Measurements from ENCODE around the gene LRRC74A. TPM values are rescaled to one million over a fixed set of nuclear protein-coding genes. Genes with fewer than 3 reads are reported as not detected.
"Not testable (repeated sequence)": the region's sequence is repeated elsewhere in the genome, so short reads cannot be mapped to it uniquely, and the experiment has no call there.

Gene LRRC74A
- total RNA-seq, 1 donor from 2014 or later: not detected

- intact Hi-C loops (cut with micrococcal nuclease): loop anchor here (10.0 kb wide), 1 partner anchor 439 kb away; no protein-coding TSS in a partner anchor
- ATAC-seq (peak; percentile 90), DNase-seq (peak; percentile 61)
These were observed 49.9 kb downstream of the LRRC74A start for GRCh38 chr14:76876076-76876475.

DNA sequence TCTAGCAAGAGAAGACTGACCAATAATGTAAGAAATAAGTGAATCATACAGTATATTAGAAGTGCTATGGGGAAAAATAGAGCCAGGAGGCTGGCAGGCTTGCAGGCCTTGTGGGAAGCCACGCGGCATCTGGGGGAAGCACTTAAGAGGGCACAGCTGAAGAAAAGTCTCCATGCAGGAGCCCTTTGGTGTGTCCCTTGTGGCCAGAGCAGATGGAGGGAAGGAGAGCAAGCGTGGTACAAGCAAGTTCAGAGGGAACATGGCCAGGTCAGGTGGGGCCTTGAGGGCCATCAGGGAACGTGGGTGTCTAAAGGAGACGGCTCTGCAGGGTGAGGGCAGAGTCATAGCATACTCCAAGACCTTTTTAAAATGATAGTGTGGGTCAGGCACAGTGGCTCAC, 51.7 kb downstream of the LRRC74A start:
- no peak for ATAC-seq
- DNase-seq: no peak
- intact Hi-C loops (cut with micrococcal nuclease): loop anchor here (10.0 kb wide), 1 partner anchor 437 kb away; no protein-coding TSS in a partner anchor

- ATAC-seq: no peak
- no peak for DNase-seq
- intact Hi-C loops (cut with micrococcal nuclease): no loop called here
These were observed 54.2 kb downstream of the LRRC74A start for GRCh38 chr14:76880449-76880848.

GRCh38 chr14:76881348-76881747, 55.1 kb downstream of the LRRC74A start:
- ATAC-seq (no peak), DNase-seq (no peak)
- intact Hi-C loops (cut with micrococcal nuclease): no loop called here

- ATAC-seq: peak; percentile 50
- intact Hi-C loops (cut with micrococcal nuclease): no loop called here
- DNase-seq: peak; percentile 45
These were observed 56.4 kb downstream of the LRRC74A start for GRCh38 chr14:76882651-76883050.

DNA sequence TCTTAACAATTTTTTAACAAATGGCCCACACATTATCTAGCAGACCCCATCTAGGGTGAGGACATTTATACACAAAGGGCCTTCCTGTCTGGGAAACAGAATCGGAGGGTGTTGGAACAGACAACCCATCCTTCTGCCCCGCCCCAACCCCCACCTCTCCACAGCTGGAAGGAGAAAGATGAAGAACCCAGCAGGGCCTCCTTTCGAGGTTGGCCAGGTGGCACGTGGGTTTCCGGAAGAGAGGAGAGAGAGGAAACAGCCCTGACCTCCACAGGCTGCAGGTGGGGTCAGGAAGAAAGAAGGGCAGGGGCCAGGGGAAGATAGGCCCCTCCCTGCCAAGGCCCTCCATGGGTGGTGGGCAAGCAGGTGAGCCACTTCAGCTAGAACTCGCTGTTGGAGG, 57.2 kb downstream of the LRRC74A start:
- intact Hi-C loops (cut with micrococcal nuclease): no loop called here

GRCh38 chr14:76884394-76884793, 58.2 kb downstream of the LRRC74A start:
- no peak for DNase-seq
- ATAC-seq: no peak
- intact Hi-C loops (cut with micrococcal nuclease): no loop called here

More for the DNA sequence above, 57.2 kb downstream of the LRRC74A start:
- DNase-seq (no peak), ATAC-seq (no peak)

DNA sequence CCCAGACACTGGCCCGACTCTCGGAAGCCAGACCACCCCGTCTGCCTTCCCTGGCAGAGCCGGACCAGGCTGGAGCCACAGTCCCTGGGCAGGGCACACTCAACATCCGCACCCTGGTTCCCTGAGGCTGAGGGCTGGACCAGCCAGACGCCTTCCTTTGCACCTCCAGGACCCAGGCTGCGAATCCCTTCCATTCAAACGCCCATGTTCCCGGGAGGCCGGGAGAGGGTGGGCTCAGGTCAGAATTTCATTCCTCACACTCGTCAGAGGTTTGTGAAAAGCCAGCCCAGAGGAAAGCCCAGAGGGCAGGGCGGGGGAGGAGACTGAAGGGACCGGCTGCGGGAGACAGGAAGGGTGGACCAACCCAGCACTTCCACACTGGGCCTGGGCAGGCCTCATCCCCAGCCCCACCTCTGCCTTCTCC, 58.7 kb downstream of the LRRC74A start:
- DNase-seq (peak; percentile 69), ATAC-seq (peak; percentile 87)
- intact Hi-C loops (cut with micrococcal nuclease): no loop called here

- no peak for DNase-seq
- intact Hi-C loops (cut with micrococcal nuclease): no loop called here
- no peak for ATAC-seq
These were observed 61.0 kb downstream of the LRRC74A start for GRCh38 chr14:76887191-76887590.

- intact Hi-C loops (cut with micrococcal nuclease): no loop called here
- no peak for ATAC-seq
- no peak for DNase-seq
These were observed 65.2 kb downstream of the LRRC74A start for GRCh38 chr14:76891391-76891790.

DNA sequence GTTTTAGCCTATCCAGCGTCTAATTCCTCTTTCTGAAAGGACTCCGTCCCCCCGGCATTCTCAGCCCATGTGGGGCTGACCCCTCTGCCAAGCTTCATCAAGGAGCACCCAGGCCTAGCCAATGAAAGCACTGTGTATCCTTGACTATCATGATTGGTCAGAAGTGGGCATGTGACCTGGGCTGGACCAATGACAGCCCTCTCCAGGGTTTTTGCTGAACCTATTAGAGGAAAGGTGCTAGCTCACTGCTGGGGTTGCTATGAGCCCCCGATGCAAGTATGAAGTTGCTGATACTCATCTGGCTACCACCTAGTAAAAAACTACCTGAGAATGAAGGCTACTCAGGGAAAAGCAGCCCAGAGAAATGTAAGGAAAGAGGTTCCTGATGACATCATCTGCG, 68.1 kb downstream of the LRRC74A start:
- intact Hi-C loops (cut with micrococcal nuclease): no loop called here
- ATAC-seq (no peak), DNase-seq (no peak)

DNA sequence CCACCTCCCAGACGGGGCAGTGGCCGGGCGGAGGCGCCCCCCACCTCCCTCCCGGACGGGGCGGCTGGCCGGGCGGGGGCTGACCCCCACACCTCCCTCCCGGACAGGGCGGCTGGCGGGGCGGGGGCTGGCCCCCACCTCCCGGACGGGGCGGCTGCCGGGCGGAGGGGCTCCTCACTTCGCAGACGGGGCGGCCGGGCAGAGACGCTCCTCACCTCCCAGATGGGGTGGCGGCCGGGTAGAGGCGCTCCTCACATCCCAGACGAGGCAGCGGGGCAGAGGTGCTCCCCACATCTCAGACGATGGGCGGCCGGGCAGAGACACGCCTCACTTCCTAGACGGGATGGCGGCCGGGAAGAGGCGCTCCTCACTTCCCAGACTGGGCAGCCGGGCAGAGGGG, 71.8 kb downstream of the LRRC74A start:
- DNase-seq; intact Hi-C loops (cut with micrococcal nuclease); ATAC-seq: not testable (repeated sequence)

DNA sequence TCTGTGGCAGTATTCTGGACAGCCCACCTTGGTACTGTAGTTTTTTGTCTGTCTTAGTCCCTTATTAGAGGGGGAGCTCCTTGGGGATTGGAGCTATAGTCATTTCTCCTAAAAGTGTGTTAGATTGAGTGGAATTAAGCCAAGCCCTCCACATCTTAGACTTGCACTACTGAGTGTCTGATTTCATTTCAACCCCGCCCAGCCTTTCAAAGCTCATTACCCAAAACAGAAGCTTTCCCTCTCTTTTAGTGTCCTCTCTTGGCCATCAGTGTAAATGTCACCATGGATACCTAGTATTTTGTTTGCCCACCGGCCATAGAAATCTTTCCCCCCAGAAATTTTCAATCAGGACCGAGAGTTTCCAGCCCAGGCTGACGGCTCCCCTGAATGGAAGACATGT, 74.5 kb downstream of the LRRC74A start:
- intact Hi-C loops (cut with micrococcal nuclease): no loop called here
- DNase-seq (no peak), ATAC-seq (no peak)

GRCh38 chr14:76901171-76902055, 75.2 kb downstream of the LRRC74A start:
- DNase-seq (no peak), ATAC-seq (no peak)
- intact Hi-C loops (cut with micrococcal nuclease): no loop called here

GRCh38 chr14:76902591-76902990, 76.4 kb downstream of the LRRC74A start:
- ATAC-seq (no peak), DNase-seq (no peak)
- intact Hi-C loops (cut with micrococcal nuclease): no loop called here

- peak; percentile 85 for ATAC-seq
- peak; percentile 62 for DNase-seq
- intact Hi-C loops (cut with micrococcal nuclease): no loop called here
These were observed 78.0 kb downstream of the LRRC74A start for GRCh38 chr14:76904100-76904739.

- intact Hi-C loops (cut with micrococcal nuclease): no loop called here
- ATAC-seq: peak; percentile 9
- DNase-seq: peak; percentile 62
These were observed 78.7 kb downstream of the LRRC74A start for GRCh38 chr14:76904740-76905569.

DNA sequence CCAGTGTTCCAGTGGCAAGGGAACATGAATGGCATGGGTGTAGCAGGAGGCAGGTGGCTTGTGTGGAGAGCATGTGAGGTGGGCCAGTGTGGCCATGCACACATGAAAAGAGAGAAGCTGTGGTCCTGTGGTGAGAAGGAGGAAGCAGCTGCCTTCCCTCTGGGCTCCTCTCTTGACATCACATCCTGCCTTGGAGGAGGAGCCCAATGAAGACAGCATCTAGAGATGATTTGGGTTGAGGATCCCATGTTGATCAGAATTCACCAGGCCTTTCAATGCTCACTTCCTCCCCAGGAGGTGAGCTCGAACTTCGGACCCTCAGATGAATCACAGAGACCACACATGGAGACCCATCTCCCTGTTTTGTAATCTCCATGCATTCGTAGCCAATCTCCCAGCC, 82.6 kb downstream of the LRRC74A start:
- intact Hi-C loops (cut with micrococcal nuclease): no loop called here
- DNase-seq (no peak), ATAC-seq (no peak)

GRCh38 chr14:76909266-76909665, 83.1 kb downstream of the LRRC74A start:
- intact Hi-C loops (cut with micrococcal nuclease): no loop called here
- ATAC-seq: no peak
- no peak for DNase-seq
